ENCODE measurements around the gene SLC37A1.

The SLC37A1 gene

GRCh38 chr21:42581993-42582786 is 68.5 kb downstream of the SLC37A1 start:
- TF ChIP-seq POLR2AphosphoS5 (IDR thresholded peaks at IDR 0.05; ENCODE audit: low read depth, low read length) (no peak), REST (IDR thresholded peaks at IDR 0.05; ENCODE audit: insufficient read depth in 1 of 2, low read depth in 2 of 2, low read length in 2 of 2) (no peak), FOXP2 (optimal IDR thresholded peaks at IDR 0.05; ENCODE audit: borderline replicate concordance, extremely low read depth, extremely low read length, insufficient read depth) (no peak), TAF1 (IDR thresholded peaks at IDR 0.05; ENCODE audit: borderline replicate concordance, insufficient read depth, low read length) (no peak), SIN3A (IDR thresholded peaks at IDR 0.05; ENCODE audit: borderline replicate concordance, insufficient read depth, low read length) (no peak)

GRCh38 chr21:42582787-42583476 is 69.3 kb downstream of the SLC37A1 start:
- TF ChIP-seq FOXP2 (optimal IDR thresholded peaks at IDR 0.05; ENCODE audit: borderline replicate concordance, extremely low read depth, extremely low read length, insufficient read depth) (no peak), SIN3A (IDR thresholded peaks at IDR 0.05; ENCODE audit: borderline replicate concordance, insufficient read depth, low read length) (no peak), POLR2AphosphoS5 (IDR thresholded peaks at IDR 0.05; ENCODE audit: low read depth, low read length) (no peak), REST (IDR thresholded peaks at IDR 0.05; ENCODE audit: insufficient read depth in 1 of 2, low read depth in 2 of 2, low read length in 2 of 2) (no peak), TAF1 (IDR thresholded peaks at IDR 0.05; ENCODE audit: borderline replicate concordance, insufficient read depth, low read length) (no peak)

GRCh38 chr21:42583477-42584295 is 70.0 kb downstream of the SLC37A1 start:
- TF ChIP-seq SIN3A (IDR thresholded peaks at IDR 0.05; ENCODE audit: borderline replicate concordance, insufficient read depth, low read length) (no peak), TAF1 (IDR thresholded peaks at IDR 0.05; ENCODE audit: borderline replicate concordance, insufficient read depth, low read length) (no peak), REST (IDR thresholded peaks at IDR 0.05; ENCODE audit: insufficient read depth in 1 of 2, low read depth in 2 of 2, low read length in 2 of 2) (no peak), FOXP2 (optimal IDR thresholded peaks at IDR 0.05; ENCODE audit: borderline replicate concordance, extremely low read depth, extremely low read length, insufficient read depth) (no peak), POLR2AphosphoS5 (IDR thresholded peaks at IDR 0.05; ENCODE audit: low read depth, low read length) (no peak)

- TF ChIP-seq TAF1 (IDR thresholded peaks at IDR 0.05; ENCODE audit: borderline replicate concordance, insufficient read depth, low read length), result no peak
- TF ChIP-seq SIN3A (IDR thresholded peaks at IDR 0.05; ENCODE audit: borderline replicate concordance, insufficient read depth, low read length), result no peak
- TF ChIP-seq REST (IDR thresholded peaks at IDR 0.05; ENCODE audit: insufficient read depth in 1 of 2, low read depth in 2 of 2, low read length in 2 of 2), result no peak
- TF ChIP-seq POLR2AphosphoS5 (IDR thresholded peaks at IDR 0.05; ENCODE audit: low read depth, low read length), result no peak
- no peak for TF ChIP-seq FOXP2 (optimal IDR thresholded peaks at IDR 0.05; ENCODE audit: borderline replicate concordance, extremely low read depth, extremely low read length, insufficient read depth)
Observed at GRCh38 chr21:42584296-42584641, 70.6 kb downstream of the SLC37A1 start.
